Fibroblast of lung (primary cell): ENCODE results near the gene PCED1A. TPM values are rescaled to one million over a fixed set of nuclear protein-coding genes. Genes with fewer than 3 reads are reported as not detected.
A peak's percentile ranks its signal among the peaks of the same experiment; 100 is the strongest.

Experiments
- DNase-seq, 2 donors: peaks; one replicate each; pipeline versions ENCODE4 v3.0.0 to v3.0.0-alpha.2; 2010; ENCODE audit warnings: low read depth in 2 of 2
- H2AFZ ChIP-seq: 2 replicates; pipeline ENCODE4 v1.5.1; 2012; ENCODE audit warnings: low read length, control low read depth, inconsistent platforms
- H3K27ac ChIP-seq: 2 replicates; pipeline ENCODE4 v1.5.1; 2011; ENCODE audit warnings: low read length, control low read depth; ENCODE audit not compliant: insufficient read depth
- H3K27me3 ChIP-seq: 2 replicates; pipeline ENCODE4 v1.5.1; 2011; ENCODE audit warnings: mild to moderate bottlenecking, low read length; ENCODE audit not compliant: control insufficient read depth, insufficient read depth
- H3K36me3 ChIP-seq: 2 replicates; pipeline ENCODE4 v1.5.1; 2011; ENCODE audit warnings: low read length; ENCODE audit not compliant: control insufficient read depth, insufficient read depth
- H3K4me1 ChIP-seq: 2 replicates; pipeline ENCODE4 v1.5.1; 2011; ENCODE audit warnings: low read length; ENCODE audit not compliant: control insufficient read depth, insufficient read depth; ENCODE audit errors: extremely low read depth
- H3K4me2 ChIP-seq: 2 replicates; pipeline ENCODE4 v1.5.1; 2011; ENCODE audit warnings: low read length, control low read depth; ENCODE audit not compliant: insufficient read depth; ENCODE audit errors: extremely low read depth
- H3K4me3 ChIP-seq, 4 experiments: fragments of 200-600 bp in 1 of 4; sonication (generic) in 1 of 4; replicated peaks in 1 of 4; 2 replicates each; pipeline ENCODE4 v1.5.1; 2011 to 2016; ENCODE audit warnings: low read length in 4 of 4, low read depth in 3 of 4, mild to moderate bottlenecking in 3 of 4, control low read depth in 2 of 4, inconsistent platforms in 1 of 4, mixed read lengths in 1 of 4; ENCODE audit not compliant: insufficient read depth in 1 of 4; ENCODE audit errors: control extremely low read depth in 1 of 4
- H3K79me2 ChIP-seq: 2 replicates; pipeline ENCODE4 v1.5.1; 2012; ENCODE audit warnings: mild to moderate bottlenecking, low read length, inconsistent platforms; ENCODE audit not compliant: control insufficient read depth, insufficient read depth
- H3K9ac ChIP-seq: 2 replicates; pipeline ENCODE4 v1.5.1; 2011; ENCODE audit warnings: mild to moderate bottlenecking, low read length, control low read depth; ENCODE audit not compliant: insufficient read depth
- H3K9me3 ChIP-seq: 2 replicates; pipeline ENCODE4 v1.5.1; 2012; ENCODE audit warnings: low read depth, low read length; ENCODE audit not compliant: control insufficient read depth, insufficient read depth
- H4K20me1 ChIP-seq: 2 replicates; pipeline ENCODE4 v1.5.1; 2011; ENCODE audit warnings: low read length; ENCODE audit not compliant: control insufficient read depth, insufficient read depth; ENCODE audit errors: extremely low read depth
- CTCF ChIP-seq, 2 donors: IDR thresholded peaks in 1 of 2; conservative IDR thresholded peaks in 1 of 2; 1 replicate in 1 of 2; 2 replicates in 1 of 2; pipeline ENCODE4 v1.5.1; 2011 to 2012; ENCODE audit warnings: low read length in 2 of 2, control low read depth in 1 of 2, inconsistent platforms in 1 of 2, low read depth in 1 of 2, mild to moderate bottlenecking in 1 of 2
- EZH2 ChIP-seq: IDR thresholded peaks from 2 replicates; pipeline ENCODE4 v1.5.1; 2012; ENCODE audit warnings: low read length, control low read depth, mild to moderate bottlenecking; ENCODE audit errors: missing control alignments
- polyA plus RNA-seq, 2 donors: library from polyadenylated mRNA; depleted of rRNA in 1 of 2; stranded (reverse) in 1 of 2; unstranded in 1 of 2; fragments of >200 nt; gene quantifications; 2 replicates each; pipeline ENCODE4 v1.2.1, GENCODE V29; 2011 to 2012; ENCODE audit warnings: missing spikeins in 1 of 2
- total RNA-seq: library from RNA; depleted of rRNA; stranded (reverse); fragments of >200 nt; gene quantifications from 2 replicates; pipeline ENCODE4 v1.2.1, GENCODE V29; 2014

The PCED1A gene
- total and polyA plus RNA-seq, 2 donors (not counting 1 experiment from before 2014, with no cell fraction given) = 16.4 to 26.4 TPM

GRCh38 chr20:2880650-2881049, 40.2 kb upstream of the PCED1A start:
- H3K79me2 ChIP-seq = peaks cover 35% of the 10 kb centered on the region
- no peaks in the 10 kb centered on the region for H4K20me1 ChIP-seq
- no peaks in the 10 kb centered on the region for H3K27me3 ChIP-seq
- no peaks in the 10 kb centered on the region for H3K9me3 ChIP-seq
- H3K4me2 ChIP-seq = no peak overlapping the region
- peaks cover 1% of the 10 kb centered on the region for H3K36me3 ChIP-seq
- no peak overlapping the region for H2AFZ ChIP-seq
- H3K27ac ChIP-seq = no peak overlapping the region
- H3K4me1 ChIP-seq = peaks cover 8% of the 10 kb centered on the region
- H3K9ac ChIP-seq = no peak overlapping the region
- no peak for DNase-seq
- no peak overlapping the region for H3K4me3 ChIP-seq
- TF ChIP-seq CTCF (conservative IDR thresholded peaks at IDR 0.05 in 1 of 2, IDR thresholded peaks at IDR 0.05 in 1 of 2; ENCODE audit: low read depth in 1 of 2, low read length in 2 of 2) = no peak
- no peak for TF ChIP-seq EZH2

- Histone ChIP-seq H3K9me3 (no peaks in the 10 kb centered on the region), H3K4me1 (peaks cover 11% of the 10 kb centered on the region), H4K20me1 (no peaks in the 10 kb centered on the region), H3K79me2 (peaks cover 44% of the 10 kb centered on the region), H3K27ac (peak overlapping the region; percentile 29), H3K27me3 (no peaks in the 10 kb centered on the region), H3K36me3 (peaks cover 1% of the 10 kb centered on the region), H3K9ac (no peak overlapping the region), H2AFZ (no peak overlapping the region), H3K4me2 (peak overlapping the region; percentile 41), H3K4me3 (no peak overlapping the region)
- no peak for TF ChIP-seq CTCF (conservative IDR thresholded peaks at IDR 0.05 in 1 of 2, IDR thresholded peaks at IDR 0.05 in 1 of 2; ENCODE audit: low read depth in 1 of 2, low read length in 2 of 2)
- TF ChIP-seq EZH2 = no peak
- peak; percentile 88 to 91 for DNase-seq
These were observed 38.7 kb upstream of the PCED1A start for GRCh38 chr20:2879146-2879545.

GRCh38 chr20:2878515-2878914, 38.1 kb upstream of the PCED1A start:
- H3K4me2 ChIP-seq = no peak overlapping the region
- H2AFZ ChIP-seq = no peak overlapping the region
- H3K27me3 ChIP-seq = no peaks in the 10 kb centered on the region
- no peaks in the 10 kb centered on the region for H4K20me1 ChIP-seq
- H3K36me3 ChIP-seq = peaks cover 1% of the 10 kb centered on the region
- DNase-seq = no peak
- H3K4me3 ChIP-seq = no peak overlapping the region
- peaks cover 11% of the 10 kb centered on the region for H3K4me1 ChIP-seq
- no peak for TF ChIP-seq CTCF (conservative IDR thresholded peaks at IDR 0.05 in 1 of 2, IDR thresholded peaks at IDR 0.05 in 1 of 2; ENCODE audit: low read depth in 1 of 2, low read length in 2 of 2)
- TF ChIP-seq EZH2 = no peak
- peaks cover 46% of the 10 kb centered on the region for H3K79me2 ChIP-seq
- H3K27ac ChIP-seq = peak overlapping the region; percentile 29
- no peak overlapping the region for H3K9ac ChIP-seq
- no peaks in the 10 kb centered on the region for H3K9me3 ChIP-seq
